GM10248 (cell line): ENCODE measurements around the gene NUDT1.

Experiments
- CTCF ChIA-PET: fragments of 300-600 bp; sonication (Branson Sonifier 250); formaldehyde crosslinking; extraction: SDS; loops from one replicate; lab custom pipeline; 2021; ENCODE audit warnings: antibody characterized with exemption; lab: Yijun Ruan, JAX
- POLR2A ChIA-PET: fragments of 350-650 bp; sonication (Branson Sonifier 250); formaldehyde crosslinking; extraction: SDS; loops from one replicate; lab custom pipeline; 2020; ENCODE audit warnings: antibody characterized with exemption; lab: Yijun Ruan, JAX
- DNase-seq: peaks from one replicate; pipeline ENCODE4 v3.0.0; 2012; ENCODE audit errors: extremely low spot score
- CTCF ChIP-seq: IDR thresholded peaks from 2 replicates; pipeline ENCODE4 v1.5.1; 2012; ENCODE audit warnings: mild to moderate bottlenecking, low read depth; ENCODE audit errors: extremely low read depth, missing control alignments, control extremely low read depth

The NUDT1 gene

GRCh38 chr7:2248984-2249694 lies 7.1 kb downstream of the NUDT1 start:
- ChIA-PET POLR2A (interaction anchor here (0.6 to 2.0 kb wide), 4 partner anchors 11 to 51 kb away, joined by 3 to 10 read pairs (median 4); no protein-coding TSS in a partner anchor), CTCF (interaction anchor here (1.0 to 4.9 kb wide), 9 partner anchors 8 to 668 kb away, joined by 3 to 34 read pairs (median 4); no protein-coding TSS in a partner anchor)
- DNase-seq: peak; percentile 70
- peak; percentile 14 for TF ChIP-seq CTCF

- DNase-seq: no peak
- ChIA-PET CTCF (interaction anchor here (1.0 to 4.9 kb wide), 7 partner anchors 7 to 98 kb away, joined by 3 to 34 read pairs (median 8); no protein-coding TSS in a partner anchor), POLR2A (interaction anchor here (1.3 to 2.0 kb wide), 2 partner anchors 11 to 50 kb away, joined by 4 to 10 read pairs; no protein-coding TSS in a partner anchor)
- TF ChIP-seq CTCF: no peak
These were observed 7.8 kb downstream of the NUDT1 start for GRCh38 chr7:2249744-2250323.

GRCh38 chr7:2251381-2251780 lies 9.4 kb downstream of the NUDT1 start:
- DNase-seq: no peak
- no peak for TF ChIP-seq CTCF
- ChIA-PET POLR2A (no interaction called here), CTCF (interaction anchor here (4.9 kb wide), 1 partner anchor 96 kb away, joined by 19 read pairs; no protein-coding TSS in a partner anchor)

- DNase-seq: no peak
- POLR2A ChIA-PET: no interaction called here
- CTCF ChIA-PET: interaction anchor here (2.8 to 4.9 kb wide), 2 partner anchors 96 kb away, joined by 8 to 19 read pairs; no protein-coding TSS in a partner anchor
These were observed 10.1 kb downstream of the NUDT1 start for GRCh38 chr7:2251841-2252771.

GRCh38 chr7:2253021-2253420 lies 11.0 kb downstream of the NUDT1 start:
- POLR2A ChIA-PET: no interaction called here
- TF ChIP-seq CTCF: no peak
- DNase-seq: no peak
- CTCF ChIA-PET: interaction anchor here (2.8 kb wide), 1 partner anchor 95 kb away, joined by 8 read pairs; no protein-coding TSS in a partner anchor

More at GRCh38 chr7:2251841-2252771, 10.1 kb downstream of the NUDT1 start:
- no peak for TF ChIP-seq CTCF
